NCI-H1417 treated with DMSO at 0.1 percent for 48 hours (cell line): ENCODE measurements around the gene SFTPA1.
"Not testable (repeated sequence)": the region's sequence is repeated elsewhere in the genome, so short reads cannot be mapped to it uniquely, and the experiment has no call there.

Experiments
- DNase-seq: peaks from one replicate; lab custom pipeline; 2025; lab: John Stamatoyannopoulos, UW

SFTPA1 gene

DNA sequence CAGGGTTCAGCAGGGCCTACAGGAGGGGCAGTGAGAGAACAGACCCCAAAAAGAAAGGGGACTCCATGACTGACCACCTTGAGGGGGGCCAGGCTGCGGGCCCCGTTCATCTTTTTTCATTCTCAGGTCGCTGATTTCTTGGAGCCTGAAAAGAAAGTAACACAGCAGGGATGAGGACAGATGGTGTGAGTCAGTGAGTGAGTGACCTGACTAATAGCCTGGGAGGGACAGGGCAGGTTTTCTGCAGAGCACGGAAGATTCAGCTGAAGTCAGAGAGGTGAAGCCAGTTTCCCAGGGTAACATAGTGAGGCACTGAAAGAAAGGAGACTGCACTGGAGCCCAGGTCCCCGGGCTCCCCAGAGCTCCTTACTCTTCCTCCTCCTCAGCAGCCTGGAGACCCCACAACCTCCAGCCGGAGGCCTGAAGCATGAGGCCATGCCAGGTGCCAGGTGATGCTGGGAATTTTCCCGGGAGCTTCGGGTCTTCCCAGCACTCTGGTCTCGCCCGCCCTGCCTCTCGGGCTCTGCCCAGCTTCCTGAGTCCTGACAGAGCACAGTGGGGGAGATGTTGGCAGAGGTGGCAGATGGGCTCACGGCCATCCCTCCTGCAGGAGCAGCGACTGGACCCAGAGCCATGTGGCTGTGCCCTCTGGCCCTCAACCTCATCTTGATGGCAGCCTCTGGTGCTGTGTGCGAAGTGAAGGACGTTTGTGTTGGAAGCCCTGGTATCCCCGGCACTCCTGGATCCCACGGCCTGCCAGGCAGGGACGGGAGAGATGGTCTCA lies 646 bp downstream of the SFTPA1 start:
- not testable (repeated sequence) for DNase-seq

DNA sequence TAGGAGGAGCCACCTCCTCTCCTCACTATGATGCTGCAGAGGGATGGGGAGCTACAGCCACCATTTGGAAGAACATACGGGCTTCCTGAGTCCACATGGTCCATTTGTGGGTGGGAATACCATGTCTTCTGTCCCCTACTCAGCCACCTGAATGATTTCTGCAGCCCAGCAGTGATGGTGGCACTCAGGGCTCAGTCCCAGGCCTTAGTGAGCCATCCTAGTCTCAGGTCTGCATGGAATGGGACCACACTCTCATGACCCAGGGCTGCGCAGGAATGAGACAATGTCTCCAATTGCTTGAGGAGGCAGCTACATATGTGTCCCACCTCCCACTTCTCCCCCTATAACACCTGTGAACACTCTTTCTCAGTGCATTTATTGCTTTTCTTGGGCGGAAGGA lies 4.8 kb downstream of the SFTPA1 start:
- no peak for DNase-seq

DNA sequence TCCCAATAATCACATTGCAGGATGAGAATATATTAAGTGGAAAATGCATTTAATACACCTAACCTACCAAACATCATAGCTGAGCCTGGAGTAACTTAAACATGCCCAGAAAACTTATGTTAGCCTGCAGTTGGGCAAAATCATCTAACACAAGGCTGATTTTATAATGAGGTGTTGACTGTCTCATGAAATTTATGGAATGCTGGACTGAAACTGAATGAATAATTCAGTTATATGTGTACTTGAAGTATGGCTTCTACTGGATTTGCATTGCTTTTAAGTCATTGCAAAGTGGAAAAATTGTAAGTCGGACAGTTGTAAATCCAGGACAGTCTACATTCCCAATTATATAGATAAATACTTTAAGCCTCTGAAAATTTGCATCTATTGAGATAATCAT lies 5.4 kb downstream of the SFTPA1 start:
- no peak for DNase-seq

DNA sequence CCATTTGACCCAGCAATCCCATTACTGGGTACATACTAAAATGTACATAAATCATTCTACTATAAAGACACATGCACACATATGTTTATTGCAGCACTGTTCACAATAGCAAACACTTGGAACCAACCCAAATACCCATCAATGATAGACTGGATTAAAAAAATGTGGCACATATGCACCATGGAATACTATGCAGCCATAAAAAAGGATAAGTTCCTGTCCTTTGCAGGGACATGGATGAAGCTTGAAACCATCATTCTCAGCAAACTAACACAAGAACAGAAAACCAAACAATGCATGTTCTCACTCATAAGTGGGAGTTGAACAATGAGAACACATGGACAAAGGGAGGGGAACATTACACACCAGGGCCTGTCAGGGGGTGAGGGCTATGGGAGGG lies 12.9 kb downstream of the SFTPA1 start:
- not testable (repeated sequence) for DNase-seq

DNA sequence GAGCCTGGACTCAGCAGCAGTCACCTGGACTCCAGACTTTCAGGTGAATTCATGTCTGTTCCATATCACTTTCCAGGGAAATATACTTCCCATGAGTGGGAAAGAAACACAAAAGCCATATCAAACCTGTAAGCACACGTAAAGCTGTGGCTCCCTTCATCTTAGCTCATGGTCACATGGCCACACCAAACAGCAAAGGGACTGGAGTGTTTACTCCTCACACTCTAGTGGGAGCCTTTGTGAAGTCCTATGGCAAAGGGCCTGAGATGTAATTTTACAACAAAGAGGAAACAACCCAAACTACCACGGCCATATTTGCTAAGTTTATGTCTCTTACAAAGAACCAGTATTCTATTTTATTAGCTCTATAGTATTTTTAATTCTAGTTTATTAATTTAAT lies 16.3 kb downstream of the SFTPA1 start:
- DNase-seq = no peak

DNA sequence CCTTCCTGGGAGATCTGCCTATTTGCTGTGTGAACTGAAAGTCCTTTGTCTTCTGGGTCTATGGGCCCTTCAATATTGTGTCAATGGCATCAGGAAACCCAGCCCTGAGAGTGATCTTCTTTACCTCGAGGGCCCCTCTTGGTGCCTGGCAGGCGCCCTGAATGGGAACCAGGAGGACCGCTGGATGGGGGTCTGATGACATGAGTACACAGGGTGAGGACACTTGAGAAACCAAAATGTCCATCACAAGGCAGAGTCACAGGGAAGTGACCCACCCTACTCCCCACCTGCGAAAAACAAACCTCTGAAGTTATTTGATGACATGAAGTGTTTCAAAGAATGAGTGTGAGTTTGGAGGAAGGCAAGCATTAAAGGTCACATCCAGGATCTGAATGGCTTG lies 17.3 kb downstream of the SFTPA1 start:
- no peak for DNase-seq

DNA sequence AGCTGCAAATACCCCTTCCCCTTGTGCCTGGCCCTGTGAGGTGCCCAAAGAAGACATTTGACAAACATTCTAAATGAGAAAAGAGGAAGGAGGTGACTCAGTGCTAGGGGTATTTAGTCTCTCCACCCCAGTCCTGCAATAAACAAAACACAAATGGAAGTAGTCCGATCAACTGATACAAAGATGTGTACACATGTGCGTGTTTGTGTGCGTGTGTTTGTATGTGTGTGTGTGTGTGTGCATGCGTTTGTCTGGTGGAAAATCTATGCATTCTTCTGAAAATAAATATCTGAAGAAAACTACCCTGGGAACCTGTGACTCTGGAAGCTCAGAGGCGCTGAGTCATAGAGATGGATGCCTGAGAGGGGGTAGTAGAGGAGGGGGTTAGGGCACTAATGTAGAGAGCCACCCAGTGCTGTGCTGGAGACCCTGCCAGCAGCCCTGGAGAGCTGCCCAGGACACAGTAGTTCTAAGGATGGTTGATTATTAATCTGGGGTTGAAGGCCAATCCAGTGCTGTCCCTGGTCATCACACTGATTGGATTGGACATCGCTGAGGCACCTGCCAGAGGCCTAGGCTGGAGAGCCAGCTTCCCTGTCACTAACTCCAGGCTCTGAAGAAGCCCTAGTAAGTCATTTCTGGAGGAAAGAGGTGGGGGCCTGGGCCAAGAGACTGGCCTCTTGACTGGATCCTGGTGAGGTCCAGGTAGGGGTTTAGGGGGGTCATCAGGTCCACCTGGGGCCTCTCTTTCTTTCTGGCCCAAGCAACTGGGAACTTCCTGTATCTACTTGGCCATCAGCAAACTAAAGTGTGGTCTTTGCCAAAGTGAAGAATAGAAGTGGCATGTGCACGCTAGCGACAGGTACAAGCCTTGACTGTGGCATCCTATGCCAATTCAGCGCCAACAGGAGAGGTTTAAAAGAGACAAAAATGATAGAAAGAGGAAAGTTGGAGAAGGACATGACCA lies 18.5 kb downstream of the SFTPA1 start:
- no peak for DNase-seq

DNA sequence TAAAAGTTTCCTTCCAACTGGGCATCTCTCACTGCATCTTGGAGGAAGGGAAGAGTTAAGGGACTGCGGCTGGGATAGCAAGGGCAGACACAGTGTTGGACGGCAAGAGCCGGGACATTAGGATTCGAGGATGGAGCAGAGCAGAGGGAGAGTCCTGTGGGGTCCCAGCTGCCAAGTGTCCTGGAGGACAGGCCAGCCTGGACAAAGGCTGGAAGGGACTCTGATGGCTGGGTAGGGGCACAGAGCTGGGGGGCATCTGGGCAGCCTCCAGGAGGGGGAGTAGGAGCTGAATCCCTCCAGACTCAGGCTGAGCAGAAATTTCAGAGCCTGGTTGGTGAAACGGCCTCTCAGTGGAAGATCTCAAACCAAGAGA lies 19.2 kb downstream of the SFTPA1 start:
- no peak for DNase-seq

DNA sequence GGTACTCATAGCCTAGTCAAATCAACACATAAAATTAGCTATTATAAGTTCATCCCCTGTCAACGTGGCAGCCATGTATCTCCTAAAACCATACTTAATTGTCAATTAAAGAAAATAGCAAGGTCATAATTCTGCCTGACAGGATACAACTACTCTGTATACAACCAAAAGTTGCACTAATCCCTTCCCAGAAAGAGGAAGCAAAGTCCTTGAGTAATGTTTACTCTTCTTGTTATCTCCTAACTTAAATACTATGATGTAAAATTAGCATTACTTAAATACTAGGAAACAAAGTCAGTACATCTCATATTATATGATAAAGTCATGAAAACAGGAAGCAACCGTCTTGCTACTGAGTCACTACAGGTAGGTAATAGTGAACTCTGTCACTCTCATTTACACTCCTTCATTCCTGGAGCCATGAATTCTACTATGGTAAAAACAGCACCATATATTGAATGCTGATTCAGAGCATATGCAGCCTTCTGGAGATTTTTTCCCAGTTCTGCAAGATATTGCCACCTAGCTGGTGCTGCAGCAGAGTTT lies 26.0 kb downstream of the SFTPA1 start:
- DNase-seq = not testable (repeated sequence)

DNA sequence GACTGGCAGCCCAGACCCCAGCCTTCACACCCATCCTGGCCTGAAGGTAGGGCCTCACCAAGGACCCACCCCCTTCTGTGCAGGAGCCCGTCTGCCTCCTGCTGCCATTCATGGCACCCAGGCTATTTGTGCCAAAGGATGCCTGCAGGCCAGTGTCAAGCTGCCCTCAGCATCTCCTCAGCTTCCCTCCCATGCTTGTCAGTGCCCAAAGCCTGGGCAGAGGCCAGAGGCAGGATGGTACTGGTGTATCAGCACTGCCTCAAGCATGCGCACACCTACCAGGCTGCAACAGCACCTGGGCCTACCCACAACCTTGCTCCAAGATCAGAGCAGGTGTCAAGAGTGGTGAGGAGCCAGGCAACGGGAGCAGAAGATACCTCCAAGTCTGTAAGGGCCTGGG lies 27.6 kb downstream of the SFTPA1 start:
- DNase-seq = no peak

DNA sequence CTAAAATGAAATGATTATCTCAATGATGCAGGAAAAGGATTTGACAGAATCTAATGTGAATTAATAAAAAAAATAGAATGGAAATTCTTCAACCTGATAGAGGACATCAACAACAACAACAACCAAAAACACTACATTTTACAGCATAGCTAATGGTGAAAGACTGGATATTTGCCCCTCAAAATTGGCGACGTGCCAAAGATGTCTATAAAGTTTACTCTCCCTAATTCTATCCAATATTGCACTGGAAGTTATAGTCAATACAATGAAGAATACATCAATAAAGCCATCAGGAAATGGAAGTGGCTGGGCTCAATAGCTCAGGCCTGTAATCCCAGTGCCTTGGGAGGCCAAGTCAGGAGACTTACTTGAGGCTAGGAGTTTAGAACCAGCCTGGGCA lies 42.0 kb downstream of the SFTPA1 start:
- not testable (repeated sequence) for DNase-seq

DNA sequence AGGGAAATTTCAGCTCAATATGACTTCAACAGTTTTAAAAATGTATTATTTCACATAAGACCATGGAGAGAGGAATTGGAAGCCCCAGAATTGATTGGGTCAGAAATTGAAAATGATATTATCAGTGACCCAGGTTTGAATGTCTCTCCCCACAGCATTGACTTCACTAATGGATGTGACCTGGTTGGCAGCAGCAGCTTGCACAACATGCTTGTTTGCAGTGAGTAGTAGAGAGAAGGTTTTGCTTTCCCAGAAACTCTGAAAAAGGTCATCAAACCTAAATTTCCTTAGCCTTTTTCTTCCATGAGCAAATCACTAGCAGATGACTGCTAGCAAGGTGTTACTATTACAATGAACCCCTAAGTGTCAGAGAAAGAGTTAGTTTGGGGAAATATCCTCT lies 52.5 kb downstream of the SFTPA1 start:
- DNase-seq = not testable (repeated sequence)

DNA sequence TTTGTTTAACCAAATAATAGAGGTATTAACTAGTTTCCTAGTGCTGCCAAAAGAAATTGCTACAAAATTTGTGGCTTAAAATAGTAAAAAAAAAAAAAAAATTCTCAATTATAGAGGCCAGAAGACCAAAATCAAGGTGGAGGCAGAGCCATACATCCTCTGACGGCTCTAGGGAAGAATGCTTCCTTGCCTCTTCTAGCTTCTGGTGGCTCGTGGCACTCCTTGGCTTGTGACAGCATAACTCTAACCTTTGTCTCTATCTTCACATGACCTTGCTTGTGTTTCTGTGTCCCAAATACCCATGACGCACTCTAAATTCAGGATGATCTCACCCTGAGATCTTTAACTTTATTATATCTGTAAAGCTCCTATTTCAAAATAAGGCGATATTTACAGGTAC lies 53.9 kb downstream of the SFTPA1 start:
- DNase-seq = not testable (repeated sequence)
